ENCODE results near the gene NME5.

NME5 gene

GRCh38 chr5:138129347-138129746 is 9.9 kb downstream of the NME5 start:
- peaks cover 7% of the 10 kb centered on the region for H3K4me1 ChIP-seq (ENCODE audit: control insufficient read depth, low read length)
- H3K27ac ChIP-seq (ENCODE audit: low read depth, low read length): no peak overlapping the region
- no peaks in the 10 kb centered on the region for H3K79me2 ChIP-seq (ENCODE audit: control insufficient read depth, low read length)
- H3K9me2 ChIP-seq (replicated peaks; ENCODE audit: control insufficient read depth, low read length): no peaks in the 10 kb centered on the region
- H3K4me2 ChIP-seq (ENCODE audit: low read length): no peak overlapping the region
- no peaks in the 10 kb centered on the region for H3K9me3 ChIP-seq (ENCODE audit: control insufficient read depth, insufficient read depth, low read length)
- 0 out of 2 replicates have a peak, but pooled peaks cover 7% of the 10 kb centered on the region for H3K27me3 ChIP-seq (ENCODE audit: control insufficient read depth, low read length)
- H4K20me1 ChIP-seq (ENCODE audit: control insufficient read depth, insufficient read depth, low read depth, low read length): no peaks in the 10 kb centered on the region
- H3K36me3 ChIP-seq (ENCODE audit: control insufficient read depth, low read length): no peaks in the 10 kb centered on the region
- no peaks in the 10 kb centered on the region; the same call in 1 of the 2 replicates for H3F3A ChIP-seq (ENCODE audit: control insufficient read depth, insufficient read depth)
- H3K4me3 ChIP-seq (ENCODE audit: low read length): no peak overlapping the region
- TF ChIP-seq CTCF (IDR thresholded peaks at IDR 0.05; ENCODE audit: low read depth, low read length, poor library complexity, severe bottlenecking): no peak
- TF ChIP-seq EZH2phosphoT487 (IDR thresholded peaks at IDR 0.05; ENCODE audit: borderline replicate concordance, low read length): no peak

GRCh38 chr5:138128334-138128733 is 10.9 kb downstream of the NME5 start:
- no peaks in the 10 kb centered on the region for H3K36me3 ChIP-seq (ENCODE audit: control insufficient read depth, low read length)
- H3K4me3 ChIP-seq (ENCODE audit: low read length): no peak overlapping the region
- H3K4me1 ChIP-seq (ENCODE audit: control insufficient read depth, low read length): peaks cover 7% of the 10 kb centered on the region
- peaks cover 9% of the 10 kb centered on the region; the same call in 1 of the 2 replicates for H3K27me3 ChIP-seq (ENCODE audit: control insufficient read depth, low read length)
- no peaks in the 10 kb centered on the region for H3K9me3 ChIP-seq (ENCODE audit: control insufficient read depth, insufficient read depth, low read length)
- no peaks in the 10 kb centered on the region for H3K79me2 ChIP-seq (ENCODE audit: control insufficient read depth, low read length)
- no peaks in the 10 kb centered on the region; the same call in 1 of the 2 replicates for H3F3A ChIP-seq (ENCODE audit: control insufficient read depth, insufficient read depth)
- no peak for TF ChIP-seq CTCF (IDR thresholded peaks at IDR 0.05; ENCODE audit: low read depth, low read length, poor library complexity, severe bottlenecking)
- TF ChIP-seq EZH2phosphoT487 (IDR thresholded peaks at IDR 0.05; ENCODE audit: borderline replicate concordance, low read length): no peak
- H3K4me2 ChIP-seq (ENCODE audit: low read length): no peak overlapping the region
- H3K9me2 ChIP-seq (replicated peaks; ENCODE audit: control insufficient read depth, low read length): no peaks in the 10 kb centered on the region
- no peak overlapping the region for H3K27ac ChIP-seq (ENCODE audit: low read depth, low read length)
- no peaks in the 10 kb centered on the region for H4K20me1 ChIP-seq (ENCODE audit: control insufficient read depth, insufficient read depth, low read depth, low read length)

DNA sequence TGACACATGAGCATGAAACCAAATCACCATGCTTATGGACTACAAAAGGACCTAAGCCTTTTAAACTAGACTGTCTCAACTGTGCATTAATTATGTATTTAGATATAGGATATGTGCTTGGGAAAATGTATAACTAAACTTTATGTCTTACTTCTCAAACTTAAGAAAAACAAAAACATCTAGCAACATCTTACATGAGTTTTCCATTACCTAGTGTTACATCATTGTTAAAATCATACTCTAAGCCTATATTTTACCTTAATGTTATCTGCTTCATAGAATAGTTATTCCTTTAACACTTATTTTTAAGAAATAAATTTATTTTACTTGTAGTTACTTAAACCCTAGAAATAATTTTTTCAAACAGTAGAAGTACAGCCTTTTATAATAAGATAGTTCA is 24.0 kb downstream of the NME5 start:
- no peaks in the 10 kb centered on the region for H3K9me2 ChIP-seq (replicated peaks; ENCODE audit: control insufficient read depth, low read length)
- TF ChIP-seq EZH2phosphoT487 (IDR thresholded peaks at IDR 0.05; ENCODE audit: borderline replicate concordance, low read length) (no peak), CTCF (IDR thresholded peaks at IDR 0.05; ENCODE audit: low read depth, low read length, poor library complexity, severe bottlenecking) (no peak)
- H3K4me1 ChIP-seq (ENCODE audit: control insufficient read depth, low read length): no peaks in the 10 kb centered on the region
- no peak overlapping the region for H3K4me2 ChIP-seq (ENCODE audit: low read length)
- H3K9me3 ChIP-seq (ENCODE audit: control insufficient read depth, insufficient read depth, low read length): no peaks in the 10 kb centered on the region
- H3F3A ChIP-seq (ENCODE audit: control insufficient read depth, insufficient read depth): no peaks in the 10 kb centered on the region
- no peak overlapping the region for H3K4me3 ChIP-seq (ENCODE audit: low read length)
- H3K27me3 ChIP-seq (ENCODE audit: control insufficient read depth, low read length): peaks cover 15% of the 10 kb centered on the region; the same call in 1 of the 2 replicates
- no peaks in the 10 kb centered on the region for H4K20me1 ChIP-seq (ENCODE audit: control insufficient read depth, insufficient read depth, low read depth, low read length)
- no peak overlapping the region for H3K27ac ChIP-seq (ENCODE audit: low read depth, low read length)
- H3K36me3 ChIP-seq (ENCODE audit: control insufficient read depth, low read length): no peaks in the 10 kb centered on the region
- no peaks in the 10 kb centered on the region for H3K79me2 ChIP-seq (ENCODE audit: control insufficient read depth, low read length)
